Activated CD8-positive, alpha-beta memory T cell treated with anti-CD3 and anti-CD28 coated beads, Interleukin-2, amount 50 U/mL, for 1 hour (primary cell): ENCODE data around the gene ERICH6B.
"Not testable (repeated sequence)": the region's sequence is repeated elsewhere in the genome, so short reads cannot be mapped to it uniquely, and the experiment has no call there.

Experiments
- DNase-seq: peaks from one replicate; pipeline ENCODE4 v3.0.0-alpha.2; 2020; ENCODE audit errors: extremely low read depth

ERICH6B gene

DNA sequence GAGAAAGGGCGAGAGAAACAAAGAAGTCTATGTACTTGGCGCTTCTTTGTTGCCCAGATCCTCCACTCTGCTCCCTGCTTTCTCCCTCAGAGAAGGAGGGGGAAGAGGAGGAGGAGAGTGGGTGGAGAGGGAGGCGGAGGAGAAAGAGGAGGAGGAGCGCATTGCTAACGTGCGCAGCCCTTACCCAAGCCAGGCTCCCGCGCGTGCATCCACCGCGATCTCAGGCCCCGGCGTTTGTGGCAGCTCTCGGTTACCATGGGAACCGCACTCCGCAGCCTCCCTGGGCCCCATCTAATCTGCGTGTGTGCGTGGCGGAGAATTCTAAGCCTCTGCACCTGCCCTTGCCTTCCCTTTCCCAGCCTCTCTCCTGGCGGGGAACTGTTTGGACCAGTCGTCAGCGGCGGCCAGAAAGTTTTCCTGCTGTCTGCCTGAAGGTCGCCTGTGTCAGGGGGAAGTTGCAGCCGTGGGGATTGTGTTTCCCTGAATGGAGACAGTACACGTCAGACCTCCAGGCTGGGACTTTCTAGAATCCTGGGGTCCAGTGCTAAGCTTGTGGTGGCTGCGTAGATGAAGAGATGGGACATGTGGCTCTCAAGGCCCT lies at the start of gene ERICH6B:
ERICH6B (minus strand) TSS at position 239 of the 601 bp plus-strand sequence. CDS start 18,734 bp downstream, outside the sequence.
- no peak for DNase-seq

DNA sequence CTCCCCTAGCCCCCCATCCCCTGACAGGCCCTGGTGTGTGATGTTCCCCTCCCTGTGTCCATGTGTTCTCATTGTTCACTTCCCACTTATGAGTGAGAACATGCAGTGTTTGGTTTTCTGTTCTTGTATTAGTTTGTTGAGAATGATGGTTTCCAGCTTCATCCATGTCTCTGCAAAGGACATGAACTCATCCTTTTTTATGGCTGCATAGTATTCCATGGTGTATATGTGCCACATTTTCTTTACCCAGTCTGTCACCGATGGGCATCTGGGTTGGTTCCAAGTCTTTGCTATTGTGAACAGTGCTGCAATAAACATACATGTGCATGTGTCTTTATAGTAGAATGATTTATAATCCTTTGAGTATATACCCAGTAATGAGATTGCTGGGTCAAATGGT lies 47.4 kb upstream of the ERICH6B start:
- DNase-seq: not testable (repeated sequence)

DNA sequence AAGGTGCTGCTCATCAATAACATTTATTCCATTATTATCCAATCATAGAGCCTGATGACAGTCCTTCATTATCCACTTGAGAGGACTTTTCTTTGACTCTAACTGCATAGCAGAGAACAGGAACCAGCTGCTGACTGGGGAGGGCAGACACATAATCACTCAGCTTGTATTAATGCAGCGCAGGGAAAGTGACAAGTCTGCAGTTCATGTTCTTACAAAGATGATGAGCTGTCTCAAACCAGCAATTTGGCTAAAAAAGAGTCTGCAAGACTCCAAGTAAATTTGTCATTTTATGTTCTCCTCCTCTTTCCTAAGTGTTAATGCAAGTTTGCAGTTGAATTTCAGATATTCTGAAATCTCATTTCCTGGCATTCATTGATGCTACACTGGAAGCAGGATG lies 46.6 kb upstream of the ERICH6B start:
- DNase-seq: no peak

DNA sequence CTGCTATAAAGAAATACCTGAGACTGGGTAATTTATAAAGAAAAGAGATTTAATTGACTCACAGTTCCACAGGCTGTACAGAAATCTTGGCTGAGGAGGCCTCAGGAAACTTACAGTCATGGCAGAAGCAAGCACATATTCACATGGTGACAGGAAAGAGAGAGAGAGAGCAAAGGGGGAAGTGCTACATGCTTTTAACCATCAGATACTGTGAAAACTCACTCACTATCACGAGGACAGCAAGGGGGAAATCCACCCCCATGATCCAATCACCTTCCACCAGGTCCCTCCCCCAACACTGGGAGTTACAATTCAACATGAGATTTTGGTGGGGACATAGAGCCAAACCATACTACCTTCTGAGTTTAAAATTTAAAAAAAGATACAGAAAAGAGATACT lies 44.9 kb upstream of the ERICH6B start:
- not testable (repeated sequence) for DNase-seq

DNA sequence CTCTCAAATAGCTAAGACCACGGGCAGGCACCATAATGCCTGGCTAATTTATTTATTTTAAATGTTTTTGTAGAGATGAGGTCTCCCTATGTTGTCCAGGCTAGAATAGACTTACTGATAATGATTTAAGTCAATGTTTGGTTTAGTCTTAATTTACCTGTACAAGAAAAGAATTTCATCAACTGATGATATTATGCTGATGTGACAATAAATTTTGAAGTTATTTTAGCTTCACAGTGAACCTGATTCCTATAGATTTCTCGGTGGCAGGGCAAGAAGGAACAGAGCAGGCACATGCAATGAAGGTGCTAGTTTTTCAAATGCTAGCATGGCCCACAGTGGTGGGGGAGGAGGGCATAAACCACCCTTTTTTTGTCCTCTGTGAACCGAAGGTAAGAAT lies 44.0 kb upstream of the ERICH6B start:
- no peak for DNase-seq

DNA sequence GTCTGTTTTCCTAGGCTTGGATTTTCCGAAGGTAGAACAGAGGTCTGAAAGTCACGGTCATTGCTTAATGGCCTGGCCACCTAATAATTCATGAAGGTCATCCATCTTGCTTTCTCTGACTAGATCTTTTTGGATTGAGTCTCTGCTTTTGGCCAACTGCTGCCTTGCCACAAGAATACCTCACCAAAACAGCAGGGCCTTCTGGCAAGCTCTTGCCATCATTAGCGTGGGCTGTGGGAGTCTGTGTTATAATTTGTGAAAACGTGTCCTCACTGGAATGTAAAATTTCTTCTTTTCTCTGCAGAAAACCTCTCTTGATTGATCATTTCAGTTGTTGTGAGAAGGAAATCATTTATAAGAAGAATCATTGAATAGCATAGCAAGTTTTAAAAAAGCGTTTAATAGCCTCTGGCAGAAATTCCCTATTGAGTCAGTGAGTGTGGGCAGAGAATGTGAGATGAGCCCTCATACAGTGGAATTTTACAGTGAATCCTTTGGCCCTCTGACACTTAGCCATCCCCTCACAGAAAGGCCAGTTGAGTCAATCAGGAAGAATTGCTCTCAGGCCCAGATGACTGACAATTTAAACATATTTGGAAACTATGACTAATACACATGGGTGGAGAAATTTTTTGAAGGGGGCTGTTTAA lies 43.2 kb upstream of the ERICH6B start:
- no peak for DNase-seq

DNA sequence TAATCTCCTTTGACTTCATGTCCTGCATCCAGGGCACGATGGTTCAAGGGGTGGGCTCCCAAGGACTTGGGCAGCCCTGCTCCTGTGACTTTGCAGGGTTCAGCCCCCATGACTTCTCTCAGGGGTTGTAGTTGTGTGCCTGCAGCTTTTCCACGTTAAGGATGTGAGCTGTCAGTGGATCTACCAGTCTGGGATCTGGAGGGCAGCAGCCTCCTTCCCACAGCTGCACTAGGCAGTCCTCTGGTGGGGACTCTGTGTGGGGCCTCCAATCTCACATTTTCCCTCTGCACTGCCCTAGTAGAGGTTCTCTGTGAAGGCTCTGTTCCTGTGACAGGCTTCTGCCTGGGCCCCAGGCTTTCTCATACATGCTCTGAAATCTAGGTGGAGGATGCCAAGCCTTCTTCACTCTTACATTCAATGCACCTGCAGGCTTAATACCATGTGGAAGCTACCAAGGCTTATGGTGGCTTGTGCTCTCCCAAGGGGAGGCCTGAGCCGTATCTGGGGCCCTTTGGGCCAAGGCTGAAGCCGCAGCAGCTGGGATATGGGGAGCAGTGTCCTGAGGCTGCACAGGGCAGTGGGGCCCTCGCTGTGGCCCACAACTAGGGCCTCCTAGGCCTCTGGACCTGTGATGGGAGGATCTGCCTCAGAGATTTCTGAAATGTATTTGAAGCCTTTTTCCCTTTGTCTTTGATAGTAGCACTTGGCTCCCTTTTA lies 39.3 kb upstream of the ERICH6B start:
- no peak for DNase-seq

DNA sequence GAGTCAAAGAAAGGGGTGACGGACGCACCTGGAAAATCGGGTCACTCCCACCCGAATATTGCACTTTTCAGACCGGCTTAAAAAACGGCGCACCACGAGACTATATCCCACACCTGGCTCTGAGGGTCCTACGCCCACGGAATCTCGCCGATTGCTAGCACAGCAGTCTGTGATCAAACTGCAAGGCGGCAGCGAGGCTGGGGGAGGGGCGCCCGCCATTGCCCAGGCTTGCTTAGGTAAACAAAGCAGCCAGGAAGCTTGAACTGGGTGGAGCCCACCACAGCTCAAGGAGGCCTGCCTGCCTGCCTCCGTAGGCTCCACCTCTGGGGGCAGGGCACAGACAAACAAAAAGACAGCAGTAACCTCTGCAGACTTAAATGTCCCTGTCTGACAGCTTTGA lies 29.7 kb upstream of the ERICH6B start:
- not testable (repeated sequence) for DNase-seq

DNA sequence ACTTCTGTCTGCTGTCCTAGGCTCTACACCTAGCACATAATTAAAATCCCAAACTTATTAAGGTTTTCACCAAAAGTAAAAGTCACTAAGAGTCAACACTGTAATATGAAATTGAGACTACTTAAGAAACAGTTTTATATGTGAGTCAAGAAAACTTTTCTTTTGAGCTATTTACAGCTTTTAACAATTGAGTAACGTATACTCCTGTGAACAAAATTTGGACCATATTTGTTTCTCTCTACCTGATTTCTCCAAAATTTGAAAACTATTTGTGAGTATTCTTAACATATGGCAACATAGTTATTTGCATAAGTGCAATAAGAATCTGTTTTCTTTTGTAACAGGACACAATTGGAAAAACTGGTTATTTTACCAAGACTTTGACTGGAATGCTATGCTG lies 26.6 kb upstream of the ERICH6B start:
- not testable (repeated sequence) for DNase-seq

DNA sequence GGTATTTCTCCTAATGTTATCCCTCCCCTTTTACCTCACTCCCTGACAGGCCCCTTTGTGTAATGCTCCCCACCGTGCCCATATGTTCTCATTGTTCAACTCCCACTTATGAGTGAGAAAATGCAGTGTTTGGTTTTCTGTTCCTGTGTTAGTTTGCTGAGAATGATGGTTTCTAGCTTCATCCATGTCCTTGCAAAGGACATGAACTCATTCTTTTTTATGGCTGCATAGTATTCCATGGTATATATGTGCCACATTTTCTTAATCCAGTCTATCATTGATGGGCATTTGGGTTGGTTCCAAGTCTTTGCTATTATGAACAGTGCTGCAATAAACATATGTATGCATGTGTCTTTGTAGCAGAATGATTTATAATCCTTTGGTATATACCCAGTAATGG lies 19.8 kb upstream of the ERICH6B start:
- DNase-seq: not testable (repeated sequence)

DNA sequence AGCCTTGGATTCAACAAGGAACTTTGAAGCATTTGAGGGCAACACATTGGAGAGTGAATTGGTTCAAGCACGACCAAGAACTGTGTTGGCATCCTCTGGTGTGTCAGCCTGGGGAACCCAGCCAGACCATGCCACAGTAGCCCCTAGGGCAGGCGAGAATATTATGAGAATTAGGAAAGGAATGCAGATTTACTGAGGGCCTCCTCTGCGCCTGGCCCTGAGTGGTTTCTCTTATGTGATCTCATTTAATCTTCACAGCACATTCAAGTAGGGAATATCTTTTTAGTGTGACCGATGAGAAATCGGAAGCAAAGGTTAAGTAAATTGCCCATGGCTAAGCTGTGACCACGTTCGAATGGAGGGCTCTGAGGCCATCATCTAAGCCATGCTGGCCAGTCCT lies 15.3 kb upstream of the ERICH6B start:
- DNase-seq: no peak

DNA sequence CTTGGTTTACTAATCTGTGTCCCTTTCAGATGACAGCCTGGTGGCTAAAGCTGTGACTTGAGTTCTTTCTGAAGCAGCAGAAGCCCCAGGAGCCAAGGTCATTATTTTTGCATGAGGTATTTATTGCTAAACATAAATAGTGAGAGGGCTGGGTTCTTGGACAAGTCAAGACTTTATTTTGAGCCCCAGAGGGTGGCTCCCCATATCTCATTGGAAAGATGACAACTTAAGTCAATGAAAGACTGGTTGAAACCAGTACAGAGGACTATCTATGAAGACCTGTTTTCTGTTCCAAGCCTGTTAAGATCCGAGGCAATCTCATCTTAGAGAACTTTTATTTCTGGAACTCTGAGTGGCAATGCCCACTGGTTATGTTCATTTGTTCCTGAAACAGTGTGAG lies 14.4 kb upstream of the ERICH6B start:
- no peak for DNase-seq

DNA sequence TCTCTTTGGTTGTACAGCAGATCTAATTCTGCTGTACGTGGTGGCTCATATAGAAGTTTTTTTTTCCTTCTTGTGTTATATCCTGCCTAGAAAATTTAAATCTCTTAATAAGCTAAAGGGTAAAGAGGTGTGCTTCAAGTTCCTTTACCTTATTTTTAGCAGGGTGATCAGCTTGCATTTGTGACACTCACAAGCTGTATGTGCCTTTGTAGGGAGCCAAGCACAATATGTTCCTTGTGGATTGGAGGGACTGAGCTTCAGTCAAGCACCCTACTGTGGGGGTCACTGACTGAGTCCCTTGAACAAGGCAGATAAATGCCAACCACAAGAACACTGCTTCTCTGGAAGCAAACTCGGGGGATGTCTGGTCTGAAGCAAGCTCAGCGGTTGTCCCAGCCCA lies 12.6 kb upstream of the ERICH6B start:
- no peak for DNase-seq

DNA sequence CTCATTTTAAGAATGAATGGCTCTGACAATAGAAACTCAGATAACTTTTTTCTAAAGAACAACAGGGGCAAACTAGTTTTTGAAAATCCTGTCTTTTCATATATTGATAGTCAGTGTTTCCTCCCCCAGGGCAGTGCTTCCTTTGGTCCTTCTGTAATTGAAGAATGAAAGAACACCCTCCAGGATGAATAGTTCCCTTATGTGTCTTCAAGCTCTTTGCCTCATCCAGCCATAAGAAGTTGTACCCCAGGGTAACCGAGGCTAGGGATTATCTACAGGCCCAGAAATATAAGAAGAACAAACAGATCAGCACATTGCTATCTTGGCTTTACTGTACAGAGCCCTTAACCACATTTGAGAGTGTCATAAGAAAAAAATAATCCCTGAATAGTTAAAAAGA lies 12.1 kb upstream of the ERICH6B start:
- no peak for DNase-seq

DNA sequence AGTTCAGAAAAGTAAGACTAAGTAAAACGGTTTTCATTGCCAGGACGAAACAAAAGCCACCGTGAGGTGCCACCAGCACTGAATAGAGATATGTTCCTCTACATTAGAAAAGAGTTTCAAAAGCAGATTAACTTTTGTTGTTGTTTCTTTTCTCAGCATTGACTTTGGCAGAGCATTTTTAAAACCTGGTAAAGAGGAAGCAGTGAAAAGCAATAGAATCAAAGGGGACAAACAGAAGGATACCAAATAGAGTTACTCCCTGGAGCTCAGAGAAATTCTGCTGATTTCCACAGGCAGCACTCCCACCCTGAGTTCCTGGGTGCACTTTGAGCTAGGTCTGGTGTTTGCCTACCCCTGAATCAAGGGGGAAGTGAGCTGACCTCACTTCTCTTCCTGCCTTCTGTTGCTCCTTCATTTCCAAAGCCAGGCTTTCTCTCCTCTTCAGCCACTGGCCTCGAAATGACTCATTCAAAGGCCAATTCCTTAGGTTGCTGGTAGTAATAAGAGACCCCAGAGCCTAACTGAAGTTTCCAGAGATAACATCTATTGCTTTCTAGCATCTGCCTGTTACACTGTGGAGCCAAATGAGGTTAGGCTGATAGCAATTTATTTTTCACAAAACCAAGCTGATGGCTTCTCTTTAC lies 11.3 kb upstream of the ERICH6B start:
- DNase-seq: no peak

DNA sequence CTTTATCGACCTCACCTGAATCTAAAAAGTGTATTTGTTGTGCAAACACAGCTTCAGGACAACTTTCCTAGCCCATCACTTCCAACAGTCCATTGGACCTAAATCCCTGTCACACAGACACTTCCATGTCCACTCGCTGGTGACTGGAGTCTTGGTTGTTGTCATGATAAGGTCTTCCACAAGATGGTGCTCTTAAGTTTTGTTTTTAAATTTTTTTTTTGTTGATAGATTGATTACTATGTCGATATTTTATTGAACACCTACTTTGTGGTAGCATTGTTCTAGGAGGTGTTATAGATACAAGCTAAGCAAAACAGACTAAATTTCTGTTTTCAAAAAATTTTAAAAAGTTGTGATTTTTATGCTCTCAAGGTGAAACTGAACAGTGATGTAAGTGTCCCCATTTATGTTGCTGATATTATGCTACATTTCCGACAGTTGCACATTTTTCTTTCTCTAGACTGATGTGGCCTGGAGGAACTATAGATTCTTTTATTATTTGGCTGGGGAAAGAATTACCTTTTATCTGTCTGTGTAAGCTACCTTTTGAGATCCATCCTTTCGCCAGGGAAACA lies 8.1 kb upstream of the ERICH6B start:
- no peak for DNase-seq

DNA sequence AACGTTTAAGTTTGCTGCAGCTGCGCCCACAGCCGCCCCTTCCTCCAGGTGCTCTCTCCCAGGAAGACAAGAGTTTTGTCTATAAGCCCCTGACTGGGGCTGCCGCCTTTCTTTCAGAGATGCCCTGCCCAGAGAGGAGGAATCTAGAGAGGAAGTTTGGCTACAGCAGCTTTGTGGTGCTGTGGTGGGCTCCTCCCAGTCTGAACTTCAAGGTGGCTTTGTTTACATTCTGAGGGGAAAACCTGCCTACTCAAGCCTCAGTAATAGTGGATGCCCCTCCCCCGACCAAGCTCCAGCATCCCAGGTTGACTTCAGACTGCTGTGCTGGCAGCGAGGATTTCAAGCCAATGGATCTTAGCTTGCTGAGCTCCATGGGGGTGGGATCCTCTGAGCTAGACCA lies 6.4 kb upstream of the ERICH6B start:
- DNase-seq: no peak

DNA sequence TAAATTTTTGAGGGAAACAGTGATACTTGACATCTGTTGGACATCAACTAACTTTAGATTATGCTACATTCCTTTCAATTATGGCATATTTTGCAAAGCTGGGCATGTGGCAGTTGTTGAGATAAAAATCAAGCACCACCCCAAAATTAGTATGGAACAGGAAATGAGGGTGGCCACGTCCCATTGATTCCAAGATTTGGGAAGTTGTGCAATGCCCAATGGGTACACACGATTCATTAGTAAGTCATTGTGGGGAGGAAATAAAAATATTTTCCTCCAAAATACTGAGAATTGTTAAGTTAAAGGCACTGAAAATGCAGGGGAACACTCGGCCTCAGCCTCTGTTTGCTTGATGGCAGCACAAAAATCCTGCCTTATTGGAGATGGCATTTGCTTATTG lies 7.6 kb downstream of the ERICH6B start:
- DNase-seq: no peak

DNA sequence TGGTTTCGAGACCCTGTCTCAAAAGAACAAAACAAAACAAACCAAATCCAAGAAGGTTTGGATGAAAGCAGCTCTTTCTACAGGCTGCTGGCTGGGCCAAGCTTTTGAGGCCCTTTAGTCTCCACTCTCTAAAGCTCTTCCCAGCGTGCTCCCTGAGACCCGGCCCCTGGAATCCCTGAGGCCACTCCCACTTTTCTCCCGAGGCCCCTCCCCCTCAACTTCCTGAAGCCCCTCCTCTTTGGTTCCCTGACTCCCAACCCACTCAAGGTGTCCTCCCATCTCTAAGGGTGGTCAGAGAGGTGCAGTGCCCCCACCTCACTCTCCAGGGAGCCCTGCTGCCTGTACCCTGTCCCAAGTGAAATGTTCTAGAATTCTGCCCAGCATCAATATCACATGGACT lies 10.6 kb downstream of the ERICH6B start:
- no peak for DNase-seq

DNA sequence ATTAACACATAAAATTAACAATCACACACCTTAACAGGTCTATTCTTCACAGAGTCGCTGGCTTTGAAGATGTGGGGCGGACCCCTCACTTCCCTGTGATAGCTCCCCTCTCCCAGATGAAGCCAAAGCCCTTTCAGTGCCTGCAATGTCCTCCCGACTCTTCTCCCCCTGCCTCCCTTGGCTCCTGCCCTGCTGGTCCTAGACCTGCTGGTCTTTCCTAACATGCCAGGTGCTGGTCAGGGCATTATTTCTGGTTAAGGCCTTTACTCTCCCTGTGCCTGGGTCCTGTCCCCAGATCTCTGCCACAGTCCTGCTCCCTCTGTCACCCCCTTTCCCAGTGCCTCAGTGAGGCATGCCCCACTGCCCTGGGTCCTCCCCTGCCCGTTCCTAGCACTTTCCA lies 12.2 kb downstream of the ERICH6B start:
- DNase-seq: no peak

DNA sequence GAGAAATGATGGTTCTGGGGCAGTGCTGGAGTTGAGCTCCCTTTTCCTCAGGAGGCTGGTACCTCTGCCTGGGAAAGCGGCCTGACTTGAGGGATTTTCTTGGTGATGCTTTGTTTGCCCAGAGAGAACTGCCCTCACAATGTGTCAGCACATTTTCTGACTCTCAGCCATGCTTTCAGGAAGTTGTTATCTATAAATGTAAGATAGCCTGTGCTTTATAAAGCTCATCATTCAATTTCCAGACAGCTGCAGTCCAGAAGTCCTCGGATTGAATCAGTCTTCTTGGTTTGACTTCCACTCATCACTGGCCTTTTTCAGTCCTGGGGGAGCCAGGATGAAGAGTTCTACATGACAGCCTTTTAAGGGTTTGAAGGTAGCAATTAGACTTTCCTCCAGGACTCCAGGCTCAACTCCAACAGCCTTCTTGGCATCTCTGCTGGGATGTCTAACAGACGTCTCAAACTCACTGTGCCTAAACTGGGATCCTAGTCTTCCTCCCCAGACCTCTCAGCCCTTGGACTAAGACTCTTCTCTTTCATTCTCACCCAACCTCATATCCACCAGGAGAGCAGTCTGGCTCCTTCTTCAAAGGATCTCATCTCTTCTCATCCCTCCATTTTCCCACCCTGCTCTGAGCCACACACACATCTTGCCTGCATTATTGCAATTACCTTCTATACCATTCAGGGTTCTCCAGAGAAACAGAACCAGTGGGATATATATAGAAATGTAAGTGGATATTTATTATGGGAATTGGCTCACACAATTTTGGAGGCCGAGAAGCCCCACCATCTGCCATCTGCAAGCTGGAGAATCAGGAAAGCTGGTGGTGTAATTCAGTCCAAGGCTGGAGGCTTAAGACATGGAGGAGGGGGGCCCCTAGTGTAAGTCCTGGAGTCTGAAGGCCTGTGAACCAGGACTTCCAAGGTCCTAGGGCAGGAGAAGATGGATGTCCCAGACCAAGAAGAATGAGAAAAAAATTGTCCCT lies 13.1 kb downstream of the ERICH6B start:
- no peak for DNase-seq
